H1 (cell line): ENCODE measurements around the gene PRKAB2. TPM values are rescaled to one million over a fixed set of nuclear protein-coding genes. Genes with fewer than 3 reads are reported as not detected.

Source experiments
- CTCF ChIA-PET: fragments of 300-600 bp; sonication (Branson Sonifier 250); formaldehyde crosslinking; loops from one replicate; lab custom pipeline; 2021; ENCODE audit not compliant: partially characterized antibody; lab: Charles Lee
- POLR2A ChIA-PET: fragments of 300-600 bp; sonication (Branson Sonifier 250); formaldehyde crosslinking; loops from one replicate; lab custom pipeline; 2021; ENCODE audit warnings: inconsistent platforms; ENCODE audit not compliant: partially characterized antibody; lab: Charles Lee
- DNase-seq, 2 experiments: peaks; one replicate each; pipeline versions ENCODE4 v3.0.0 to v3.0.0-alpha.2; 2010 to 2022; ENCODE audit warnings: low spot score in 2 of 2, low read depth in 1 of 2, mixed read lengths in 1 of 2
- FAIRE-seq: peaks from 2 replicates; lab custom pipeline; 2011; peaks lifted over from hg19 to GRCh38; lab: Jason Lieb, UNC
- H2AFZ ChIP-seq: 2 replicates; pipeline ENCODE4 v1.8.1; 2012; ENCODE audit warnings: low read length, inconsistent platforms
- H2AK5ac ChIP-seq: 2 replicates; pipeline ENCODE4 v1.6.1; 2013; ENCODE audit warnings: low read depth, low read length
- H2BK120ac ChIP-seq: replicated peaks from 2 replicates; pipeline ENCODE3; 2013; ENCODE audit warnings: low read depth, low read length, inconsistent platforms
- H2BK12ac ChIP-seq: 2 replicates; pipeline ENCODE4 v1.6.1; 2013; ENCODE audit warnings: low read depth, low read length
- H2BK15ac ChIP-seq: 2 replicates; pipeline ENCODE4 v1.6.1; 2013; ENCODE audit warnings: low read length
- H2BK20ac ChIP-seq: 2 replicates; pipeline ENCODE4 v1.6.1; 2013; ENCODE audit warnings: low read length
- H2BK5ac ChIP-seq: 2 replicates; pipeline ENCODE4 v1.6.1; 2013; ENCODE audit warnings: low read depth, low read length
- H3K14ac ChIP-seq: 2 replicates; pipeline ENCODE4 v1.6.1; 2013; ENCODE audit warnings: inconsistent platforms; ENCODE audit not compliant: insufficient read length
- H3K18ac ChIP-seq: 2 replicates; pipeline ENCODE4 v1.6.1; 2013; ENCODE audit warnings: low read length; ENCODE audit errors: extremely low read depth
- H3K23ac ChIP-seq: 2 replicates; pipeline ENCODE4 v1.6.1; 2013; ENCODE audit warnings: inconsistent platforms; ENCODE audit not compliant: insufficient read length
- H3K23me2 ChIP-seq: 2 replicates; pipeline ENCODE4 v1.6.1; 2013; ENCODE audit warnings: low read depth, low read length
- H3K27ac ChIP-seq: 2 replicates; pipeline ENCODE4 v1.6.1; 2011; ENCODE audit warnings: low read depth, low read length, inconsistent platforms
- H3K27me3 ChIP-seq, 4 experiments: replicated peaks in 1 of 4; 1 replicate in 1 of 4; 2 replicates in 3 of 4; pipeline versions ENCODE4 v1.6.1 to v1.8.1; 2011 to 2013; ENCODE audit warnings: low read length in 3 of 4, mild to moderate bottlenecking in 3 of 4, inconsistent platforms in 2 of 4, mixed read lengths in 2 of 4, moderate library complexity in 1 of 4; ENCODE audit not compliant: control insufficient read depth in 3 of 4, insufficient read depth in 3 of 4; ENCODE audit errors: extremely low read depth in 1 of 4
- H3K36me3 ChIP-seq, 4 experiments: 2 replicates each; pipeline versions ENCODE4 v1.6.1 to v1.8.1; 2011 to 2013; ENCODE audit warnings: mild to moderate bottlenecking in 4 of 4, low read length in 3 of 4, moderate library complexity in 2 of 4, control low read depth in 1 of 4, inconsistent platforms in 1 of 4; ENCODE audit not compliant: insufficient read depth in 4 of 4, control insufficient read depth in 2 of 4
- H3K4ac ChIP-seq: replicated peaks from 2 replicates; pipeline ENCODE3; 2013; ENCODE audit warnings: low read length, low read depth, mixed read lengths, inconsistent platforms; ENCODE audit not compliant: insufficient read length
- H3K4me1 ChIP-seq, 4 experiments: replicated peaks in 1 of 4; 1 replicate in 1 of 4; 2 replicates in 3 of 4; pipeline versions ENCODE4 v1.6.1 to v1.8.1; 2011 to 2013; ENCODE audit warnings: low read length in 3 of 4, inconsistent platforms in 2 of 4, mixed read lengths in 1 of 4; ENCODE audit not compliant: insufficient read depth in 4 of 4, control insufficient read depth in 3 of 4
- H3K4me2 ChIP-seq, 2 experiments: 2 replicates each; pipeline versions ENCODE4 v1.6.1 to v1.8.1; 2011 to 2013; ENCODE audit warnings: low read depth in 2 of 2, low read length in 2 of 2, control low read depth in 1 of 2, inconsistent platforms in 1 of 2, mild to moderate bottlenecking in 1 of 2; ENCODE audit not compliant: insufficient read depth in 1 of 2
- H3K4me3 ChIP-seq, 4 experiments: fragments of 200-600, 300-600 bp in 1 of 4; sonication (generic), shearing (Covaris generic), sonication (Bioruptor Twin) in 1 of 4; 2 replicates each; pipeline versions ENCODE4 v1.5.1 to v1.8.1; 2011 to 2016; ENCODE audit warnings: low read length in 4 of 4, low read depth in 3 of 4, control low read depth in 2 of 4, inconsistent platforms in 2 of 4, mild to moderate bottlenecking in 2 of 4, mixed read lengths in 1 of 4, moderate library complexity in 1 of 4; ENCODE audit not compliant: insufficient read depth in 2 of 4; ENCODE audit errors: extremely low read depth in 1 of 4
- H3K56ac ChIP-seq: replicated peaks from 2 replicates; pipeline ENCODE3; 2013; ENCODE audit warnings: low read depth, mild to moderate bottlenecking, mixed read lengths, low read length, inconsistent platforms; ENCODE audit not compliant: insufficient read length
- H3K79me1 ChIP-seq: 2 replicates; pipeline ENCODE4 v1.6.1; 2013; ENCODE audit warnings: low read depth, low read length, control low read depth
- H3K79me2 ChIP-seq, 2 experiments: 2 replicates each; pipeline versions ENCODE4 v1.6.1 to v1.8.1; 2012 to 2013; ENCODE audit warnings: low read length in 2 of 2, mild to moderate bottlenecking in 2 of 2, inconsistent platforms in 1 of 2; ENCODE audit not compliant: insufficient read depth in 2 of 2, control insufficient read depth in 1 of 2
- H3K9ac ChIP-seq, 4 experiments: replicated peaks in 1 of 4; 1 replicate in 1 of 4; 2 replicates in 3 of 4; pipeline versions ENCODE4 v1.6.1 to v1.8.1; 2011 to 2013; ENCODE audit warnings: low read depth in 3 of 4, low read length in 3 of 4, control low read depth in 2 of 4, mild to moderate bottlenecking in 2 of 4, moderate library complexity in 2 of 4, inconsistent platforms in 1 of 4; ENCODE audit errors: extremely low read depth in 1 of 4
- H3K9me3 ChIP-seq, 2 experiments: 2 replicates each; pipeline versions ENCODE4 v1.6.1 to v1.8.1; 2012 to 2013; ENCODE audit warnings: mild to moderate bottlenecking in 2 of 2, moderate library complexity in 2 of 2, control low read depth in 1 of 2, inconsistent platforms in 1 of 2, low read depth in 1 of 2, low read length in 1 of 2, mixed read lengths in 1 of 2; ENCODE audit not compliant: insufficient read depth in 2 of 2
- H4K20me1 ChIP-seq, 2 experiments: replicated peaks in 1 of 2; 2 replicates each; pipeline versions ENCODE3 to v1.8.1; 2011 to 2013; ENCODE audit warnings: inconsistent platforms in 2 of 2, low read length in 2 of 2, mild to moderate bottlenecking in 1 of 2; ENCODE audit not compliant: insufficient read depth in 2 of 2, control insufficient read depth in 1 of 2
- H4K5ac ChIP-seq: 2 replicates; pipeline ENCODE4 v1.6.1; 2013; ENCODE audit warnings: low read length, low read depth, mixed read lengths, inconsistent platforms; ENCODE audit not compliant: insufficient read length
- H4K8ac ChIP-seq: 2 replicates; pipeline ENCODE4 v1.8.0; 2013; ENCODE audit warnings: mild to moderate bottlenecking, moderate library complexity, low read length, inconsistent platforms; ENCODE audit not compliant: insufficient read depth; ENCODE audit errors: extremely low read depth
- H4K91ac ChIP-seq: replicated peaks from 2 replicates; pipeline ENCODE3; 2013; ENCODE audit warnings: low read length, mixed read lengths, inconsistent platforms; ENCODE audit not compliant: insufficient read length
- CHD2 ChIP-seq: IDR thresholded peaks from 2 replicates; pipeline ENCODE4 v1.6.1; 2012; ENCODE audit warnings: low read length, improper control_type of control experiment
- GTF2F1 ChIP-seq: IDR thresholded peaks from 2 replicates; pipeline ENCODE4 v1.6.1; 2012; ENCODE audit warnings: low read depth, low read length, improper control_type of control experiment, borderline replicate concordance
- POU5F1 ChIP-seq: IDR thresholded peaks from 2 replicates; pipeline ENCODE4 v1.6.1; 2011; ENCODE audit warnings: low read depth, mild to moderate bottlenecking, low read length, moderate library complexity
- SIN3A ChIP-seq, 2 experiments: IDR thresholded peaks in 1 of 2; conservative IDR thresholded peaks in 1 of 2; 2 replicates each; pipeline ENCODE4 v1.6.1; 2011 to 2012; ENCODE audit warnings: low read length in 2 of 2, improper control_type of control experiment in 1 of 2, low read depth in 1 of 2, mild to moderate bottlenecking in 1 of 2
- YY1 ChIP-seq: IDR thresholded peaks from 2 replicates; pipeline ENCODE4 v1.6.1; 2011; ENCODE audit warnings: low read depth, mild to moderate bottlenecking, low read length
- WGBS, 2 experiments: shearing (Covaris generic) in 1 of 2; methylation state at CpG; one replicate each; pipeline versions ENCODE4 v1.1.6 to v1.1.7; 2013 to 2015; ENCODE audit warnings: low lambda C conversion rate in 2 of 2, mixed read lengths in 2 of 2, inconsistent platforms in 1 of 2, low coverage in 1 of 2, missing lambda C conversion rate in 1 of 2; ENCODE audit not compliant: insufficient replicate concordance in 2 of 2, insufficient coverage in 1 of 2, insufficient read length in 1 of 2; ENCODE audit errors: extremely low coverage in 1 of 2, missing lambda C conversion rate in 1 of 2; 5-methylcytosine and 5-hydroxymethylcytosine counted together
- polyA plus RNA-seq, 7 experiments: library from polyadenylated mRNA; depleted of rRNA in 3 of 7; stranded (reverse) in 5 of 7; unstranded in 2 of 7; fragments of >200 nt in 5 of 7; fragments of 200-250 nt in 2 of 7; gene quantifications; 1 replicate in 5 of 7; 2 replicates in 1 of 7; 4 replicates in 1 of 7; pipeline versions ENCODE4 v1.2.1 to v1.2.3, GENCODE V29; 2011 to 2013; ENCODE audit warnings: missing spikeins in 2 of 7, mixed read lengths in 2 of 7
- total RNA-seq: library from RNA; stranded (reverse); fragmentation: NEBNext Ultra II Directional; extraction: Animal tissue kit (Norgen Biotek cat#: 25700); gene quantifications from 2 replicates; pipeline ENCODE4 v1.2.1, GENCODE V29; 2021

Gene PRKAB2
- total and polyA plus RNA-seq, 2 of the 8 experiments (the other 6 are each of a cell fraction or from before 2014, with no cell fraction given): 15.0 to 18.9 TPM

- Histone ChIP-seq H2BK12ac (no peak overlapping the region), H3K23me2 (no peaks in the 10 kb centered on the region), H3K36me3 (peaks cover 0 to 13% (median 3%) of the 10 kb centered on the region in 4 experiments; a peak in 2 of 8 replicates), H3K4ac (no peak overlapping the region), H3K14ac (no peak overlapping the region), H3K4me2 (no peak overlapping the region), H3K9me3 (no peaks in the 10 kb centered on the region), H2BK120ac (no peak overlapping the region), H4K5ac (no peak overlapping the region), H3K9ac (no peak overlapping the region), H3K4me1 (no peaks in the 10 kb centered on the region; a peak in 1 of 7 replicates), H3K56ac (no peak overlapping the region), H3K79me2 (no peaks in the 10 kb centered on the region), H2BK5ac (no peak overlapping the region), H2BK20ac (no peak overlapping the region), H2BK15ac (no peak overlapping the region), H3K27me3 (no peaks in the 10 kb centered on the region), H4K8ac (no peak overlapping the region), H3K4me3 (no peak overlapping the region), H3K18ac (no peak overlapping the region), H2AFZ (no peak overlapping the region), H3K79me1 (no peaks in the 10 kb centered on the region), H3K23ac (no peak overlapping the region), H4K20me1 (no peaks in the 10 kb centered on the region), H4K91ac (no peak overlapping the region), H3K27ac (no peak overlapping the region), H2AK5ac (no peak overlapping the region)
- no peak for FAIRE-seq
- ChIA-PET POLR2A (interaction anchor here (1.3 kb wide), 1 partner anchor 27 kb away, joined by 3 read pairs; no protein-coding TSS in a partner anchor), CTCF (interaction anchor here (2.2 kb wide), 1 partner anchor 17 kb away, joined by 6 read pairs; no protein-coding TSS in a partner anchor)
- no peak for DNase-seq
- TF ChIP-seq YY1 (0 out of 2 replicates have a peak, but pooled peaks have one; percentile 20), SIN3A (conservative IDR thresholded peaks at IDR 0.05 in 1 of 2, IDR thresholded peaks at IDR 0.05 in 1 of 2; ENCODE audit: low read depth in 1 of 2, low read length in 2 of 2) (no peak), GTF2F1 (no peak), CHD2 (no peak), POU5F1 (no peak)
- WGBS, 2 experiments: 86% methylated on average over 1 of the region's 1 CpG; no CpG with 5 or more reads in 1 of the 2 experiments
These were observed 21.0 kb downstream of the PRKAB2 start for GRCh38 chr1:147151244-147151643.
